A549 treated with AZD9567 at 1 μM for 4 hours (cell line): ENCODE measurements around the gene KIAA1191. TPM values are rescaled to one million over a fixed set of nuclear protein-coding genes. Genes with fewer than 3 reads are reported as not detected.

Experiments used
- total RNA-seq: library from RNA; stranded (reverse); fragments of 200-300 nt; extraction: Qiagen RNA extraction; gene quantifications from 5 replicates; pipeline ENCODE4 v1.2.3, GENCODE V29; 2022; ENCODE audit not compliant: insufficient read depth

The KIAA1191 gene
- 72.5 to 86.2 TPM (median 80.4 TPM) in 5 replicates for total RNA-seq

GRCh38 chr5:176361437-176362232, at the start of gene KIAA1191:
KIAA1191 (minus strand) TSS chr5:176361764; CDS start chr5:176359508, 2,256 bp downstream.

GRCh38 chr5:176388444-176389134, 27.0 kb upstream of the KIAA1191 start, which contains the start of the genes HIGD2A and NOP16:
HIGD2A (plus strand) TSS chr5:176388751; CDS start chr5:176388820, 69 bp downstream.
NOP16 (minus strand) TSS chr5:176388598; CDS start chr5:176388539, 59 bp downstream.

GRCh38 chr5:176365351-176366231, 4.0 kb upstream of the KIAA1191 start, which contains the start of gene ARL10:
ARL10 (plus strand) TSS chr5:176365487; CDS start chr5:176365564, 77 bp downstream.

Other genes with a start within 250 kb of the KIAA1191 start
- 13.1 to 15.3 TPM (median 14.9 TPM) in 5 replicates for gene SIMC1, start 123.3 kb downstream of the KIAA1191 start, total RNA-seq
- gene ARL10, start 3.7 kb upstream of the KIAA1191 start, total RNA-seq = 0.26 to 1.00 TPM (median 0.38 TPM) in 4 of 5 replicates, not detected in the other
- gene NOP16, start 26.8 kb upstream of the KIAA1191 start, total RNA-seq = 95.4 to 136 TPM (median 124 TPM) in 5 replicates
- gene HIGD2A, start 27.0 kb upstream of the KIAA1191 start, total RNA-seq = 218 to 264 TPM (median 257 TPM) in 5 replicates
- 58.1 to 133 TPM (median 126 TPM) in 5 replicates for gene CLTB, start 54.8 kb upstream of the KIAA1191 start, total RNA-seq
- gene FAF2, start 86.6 kb upstream of the KIAA1191 start, total RNA-seq = 44.6 to 51.6 TPM (median 46.6 TPM) in 5 replicates
- 22.2 to 35.8 TPM (median 31.3 TPM) in 5 replicates for gene RNF44, start 175.6 kb upstream of the KIAA1191 start, total RNA-seq
- 0.05 to 0.13 TPM (median 0.08 TPM) in 4 of 5 replicates, not detected in the other for gene CDHR2, start 187.6 kb upstream of the KIAA1191 start, total RNA-seq
- gene GPRIN1, start 248.4 kb upstream of the KIAA1191 start, total RNA-seq = 8.5 to 11.1 TPM (median 10.4 TPM) in 5 replicates